SK-N-SH treated with all-trans-retinoic acid at 6 μM for 48 hours (cell line): Measurements from ENCODE around the gene CACNA1D.

Experiments used
- ATAC-seq: fragments of 200-7000 bp; cut with Tn5 transposase; 3 replicates; pipeline ENCODE4 v1.9.1; 2020; ENCODE audit warnings: mild to moderate bottlenecking, moderate library complexity
- ARNTL ChIP-seq: fragments of 450-650 bp; formaldehyde crosslinking; IDR thresholded peaks from 2 replicates; pipeline ENCODE4 v1.5.0; 2020; ENCODE audit warnings: low read depth, mild to moderate bottlenecking, moderate library complexity, borderline replicate concordance
- BACH2 ChIP-seq: fragments of 250-450 bp; sonication (Bioruptor Pico); IDR thresholded peaks from 2 replicates; pipeline ENCODE4 v1.9.0; 2021; ENCODE audit warnings: mild to moderate bottlenecking, borderline replicate concordance
- CSDC2 ChIP-seq: fragments of 250-450 bp; sonication (Bioruptor Pico); IDR thresholded peaks from 2 replicates; pipeline ENCODE4 v1.5.0; 2020; ENCODE audit warnings: mild to moderate bottlenecking, moderate library complexity
- ESRRG ChIP-seq: fragments of 250-450 bp; sonication (Bioruptor Pico); IDR thresholded peaks from 2 replicates; pipeline ENCODE4 v1.6.1; 2021; ENCODE audit warnings: mild to moderate bottlenecking
- ISL1 ChIP-seq: fragments of 250-450 bp; sonication (Bioruptor Pico); IDR thresholded peaks from 2 replicates; pipeline ENCODE4 v2.1.2; 2022; ENCODE audit warnings: mild to moderate bottlenecking, moderate library complexity
- OSR1 ChIP-seq: fragments of 250-450 bp; sonication (Bioruptor Pico); IDR thresholded peaks from 2 replicates; pipeline ENCODE4 v1.8.0; 2022; ENCODE audit warnings: moderate library complexity, mild to moderate bottlenecking, inconsistent platforms
- PATZ1 ChIP-seq: fragments of 250-450 bp; sonication (Bioruptor Pico); IDR thresholded peaks from 2 replicates; pipeline ENCODE4 v1.8.0; 2020; ENCODE audit warnings: mild to moderate bottlenecking, moderate library complexity, borderline replicate concordance
- POU6F1 ChIP-seq: fragments of 250-450 bp; sonication (Bioruptor Pico); IDR thresholded peaks from 2 replicates; pipeline ENCODE4 v1.8.0; 2021; ENCODE audit warnings: low read depth, mild to moderate bottlenecking, moderate library complexity, borderline replicate concordance
- PPARA ChIP-seq: fragments of 250-450 bp; sonication (Bioruptor Pico); IDR thresholded peaks from 2 replicates; pipeline ENCODE4 v1.5.0; 2020; ENCODE audit warnings: mild to moderate bottlenecking, borderline replicate concordance
- SNAI2 ChIP-seq: fragments of 250-450 bp; sonication (Bioruptor Pico); IDR thresholded peaks from 2 replicates; pipeline ENCODE4 v1.5.0; 2020; ENCODE audit warnings: mild to moderate bottlenecking, moderate library complexity
- TCF4 ChIP-seq: fragments of 250-450 bp; sonication (Bioruptor Pico); IDR thresholded peaks from 2 replicates; pipeline ENCODE4 v1.8.0; 2021; ENCODE audit warnings: mild to moderate bottlenecking, moderate library complexity, borderline replicate concordance
- TOX ChIP-seq: fragments of 250-450 bp; sonication (Bioruptor Pico); IDR thresholded peaks from 2 replicates; pipeline ENCODE4 v1.8.0; 2021; ENCODE audit warnings: mild to moderate bottlenecking, moderate library complexity, borderline replicate concordance
- TSHZ2 ChIP-seq: fragments of 250-450 bp; sonication (Bioruptor Pico); IDR thresholded peaks from 2 replicates; pipeline ENCODE4 v1.5.0; 2020; ENCODE audit warnings: mild to moderate bottlenecking, moderate library complexity
- ZC3H10 ChIP-seq: fragments of 250-450 bp; sonication (Bioruptor Pico); IDR thresholded peaks from 2 replicates; pipeline ENCODE4 v1.5.1; 2021; ENCODE audit warnings: mild to moderate bottlenecking, moderate library complexity
- ZFP3 ChIP-seq: fragments of 250-450 bp; sonication (Bioruptor Pico); IDR thresholded peaks from 2 replicates; pipeline ENCODE4 v1.5.0; 2020; ENCODE audit warnings: mild to moderate bottlenecking, moderate library complexity
- ZFP30 ChIP-seq: fragments of 450-650 bp; formaldehyde crosslinking; IDR thresholded peaks from 2 replicates; pipeline ENCODE4 v1.5.0; 2022; ENCODE audit warnings: mild to moderate bottlenecking, moderate library complexity
- ZNF70 ChIP-seq: fragments of 450-650 bp; formaldehyde crosslinking; IDR thresholded peaks from 2 replicates; pipeline ENCODE4 v1.5.0; 2020; ENCODE audit warnings: mild to moderate bottlenecking, moderate library complexity
- ZNF8 ChIP-seq: fragments of 450-650 bp; formaldehyde crosslinking; IDR thresholded peaks from 2 replicates; pipeline ENCODE4 v1.5.0; 2020; ENCODE audit warnings: mild to moderate bottlenecking, moderate library complexity

Gene CACNA1D

GRCh38 chr3:53493963-53494791 lies at the start of gene CACNA1D:
TSS of gene CACNA1D (plus strand) at chr3:53494611. CDS start at chr3:53495167, 556 bp downstream.
- TF ChIP-seq OSR1: no peak
- no peak for TF ChIP-seq SNAI2 (CRISPR knock-in tag)
- no peak for TF ChIP-seq POU6F1 (CRISPR knock-in tag)
- no peak for TF ChIP-seq TOX (CRISPR knock-in tag)
- TF ChIP-seq ZNF8 (CRISPR knock-in tag): no peak
- TF ChIP-seq, all 23 proteins: peak for 0
- ATAC-seq: no peak; the same call in 1 of the 3 replicates

GRCh38 chr3:53457068-53457467 lies 37.3 kb upstream of the CACNA1D start:
- TF ChIP-seq POU6F1 (CRISPR knock-in tag) (no peak), ISL1 (CRISPR knock-in tag) (no peak), BACH2 (CRISPR knock-in tag) (no peak), OSR1 (no peak), TSHZ2 (CRISPR knock-in tag) (no peak), CSDC2 (CRISPR knock-in tag) (no peak), ZNF70 (CRISPR knock-in tag) (no peak), PATZ1 (CRISPR knock-in tag) (no peak), SNAI2 (CRISPR knock-in tag) (no peak), ARNTL (no peak), ESRRG (CRISPR knock-in tag) (no peak), ZFP30 (no peak), ZNF8 (CRISPR knock-in tag) (no peak), ZC3H10 (CRISPR knock-in tag) (no peak), ZFP3 (CRISPR knock-in tag) (no peak)
- TF ChIP-seq, all 23 proteins: peak for 0
- ATAC-seq: no peak

- no peak for ATAC-seq
- TF ChIP-seq OSR1: no peak
- TF ChIP-seq PPARA (CRISPR knock-in tag): no peak
- TF ChIP-seq ZC3H10 (CRISPR knock-in tag): no peak
- no peak for TF ChIP-seq SNAI2 (CRISPR knock-in tag)
- no peak for TF ChIP-seq TCF4
- no peak for TF ChIP-seq ZFP30
- no peak for TF ChIP-seq POU6F1 (CRISPR knock-in tag)
- TF ChIP-seq PATZ1 (CRISPR knock-in tag): no peak
- TF ChIP-seq ZNF8 (CRISPR knock-in tag): no peak
- TF ChIP-seq, all 23 proteins: peak for 0
These were observed 34.1 kb upstream of the CACNA1D start for GRCh38 chr3:53460326-53460725.
